Measurements from ENCODE around the gene IL10RA.

IL10RA gene

GRCh38 chr11:117992620-117993019 is 6.4 kb downstream of the IL10RA start:
- no peak for DNase-seq (ENCODE audit: low read depth)

- no peak for DNase-seq (ENCODE audit: low read depth)
Measured at GRCh38 chr11:117993988-117994745, 8.0 kb downstream of the IL10RA start.

- DNase-seq (ENCODE audit: low read depth): no peak
Measured at GRCh38 chr11:117995472-117995871, 9.3 kb downstream of the IL10RA start.

- DNase-seq (ENCODE audit: low read depth): no peak
Measured at GRCh38 chr11:117996058-117996457, 9.9 kb downstream of the IL10RA start.

- no peak for DNase-seq (ENCODE audit: low read depth)
Measured at GRCh38 chr11:117997406-117997805, 11.2 kb downstream of the IL10RA start.

- DNase-seq (ENCODE audit: low read depth): no peak
Measured at GRCh38 chr11:117997823-117998579, 11.8 kb downstream of the IL10RA start.

- no peak for DNase-seq (ENCODE audit: low read depth)
Measured at GRCh38 chr11:117998664-117999353, 12.6 kb downstream of the IL10RA start.

- DNase-seq (ENCODE audit: low read depth): no peak
Measured at GRCh38 chr11:117999354-117999993, 13.3 kb downstream of the IL10RA start.

- no peak for DNase-seq (ENCODE audit: low read depth)
Measured at GRCh38 chr11:118000067-118000849, 14.1 kb downstream of the IL10RA start.

GRCh38 chr11:118000850-118001228 is 14.6 kb downstream of the IL10RA start:
- DNase-seq (ENCODE audit: low read depth): no peak

GRCh38 chr11:118001494-118001971 is 15.3 kb downstream of the IL10RA start:
- no peak for DNase-seq (ENCODE audit: low read depth)

GRCh38 chr11:118002010-118002540 is 15.9 kb downstream of the IL10RA start:
- no peak for DNase-seq (ENCODE audit: low read depth)

- no peak for DNase-seq (ENCODE audit: low read depth)
Measured at GRCh38 chr11:118002541-118003423, 16.6 kb downstream of the IL10RA start.

GRCh38 chr11:118003456-118003855 is 17.3 kb downstream of the IL10RA start:
- DNase-seq (ENCODE audit: low read depth): no peak

- no peak for DNase-seq (ENCODE audit: low read depth)
Measured at GRCh38 chr11:118004543-118005223, 18.5 kb downstream of the IL10RA start.

- no peak for DNase-seq (ENCODE audit: low read depth)
Measured at GRCh38 chr11:118005224-118006152, 19.3 kb downstream of the IL10RA start.

- DNase-seq (ENCODE audit: low read depth): no peak
Measured at GRCh38 chr11:118006153-118006534, 19.9 kb downstream of the IL10RA start.

- DNase-seq (ENCODE audit: low read depth): no peak
Measured at GRCh38 chr11:118007040-118007439, 20.8 kb downstream of the IL10RA start.
